Retinal pigment epithelial cell (primary cell): ENCODE results near the gene CYB561.

Experiments
- DNase-seq: peaks from one replicate; pipeline ENCODE4 v3.0.0-alpha.2; 2010; ENCODE audit warnings: low read depth
- H3K4me3 ChIP-seq: 2 replicates; pipeline ENCODE4 v1.5.1; 2011; ENCODE audit warnings: mild to moderate bottlenecking, low read length, control low read depth, moderate library complexity
- TF ChIP-seq, protein P1 (sequence below): conservative IDR thresholded peaks from 2 replicates; pipeline ENCODE4 v1.5.1; 2011; ENCODE audit warnings: low read depth, low read length, control low read depth, inconsistent platforms

Gene CYB561

GRCh38 chr17:63419949-63420867 is 25.9 kb downstream of the CYB561 start:
- TF ChIP-seq, protein P1, sequence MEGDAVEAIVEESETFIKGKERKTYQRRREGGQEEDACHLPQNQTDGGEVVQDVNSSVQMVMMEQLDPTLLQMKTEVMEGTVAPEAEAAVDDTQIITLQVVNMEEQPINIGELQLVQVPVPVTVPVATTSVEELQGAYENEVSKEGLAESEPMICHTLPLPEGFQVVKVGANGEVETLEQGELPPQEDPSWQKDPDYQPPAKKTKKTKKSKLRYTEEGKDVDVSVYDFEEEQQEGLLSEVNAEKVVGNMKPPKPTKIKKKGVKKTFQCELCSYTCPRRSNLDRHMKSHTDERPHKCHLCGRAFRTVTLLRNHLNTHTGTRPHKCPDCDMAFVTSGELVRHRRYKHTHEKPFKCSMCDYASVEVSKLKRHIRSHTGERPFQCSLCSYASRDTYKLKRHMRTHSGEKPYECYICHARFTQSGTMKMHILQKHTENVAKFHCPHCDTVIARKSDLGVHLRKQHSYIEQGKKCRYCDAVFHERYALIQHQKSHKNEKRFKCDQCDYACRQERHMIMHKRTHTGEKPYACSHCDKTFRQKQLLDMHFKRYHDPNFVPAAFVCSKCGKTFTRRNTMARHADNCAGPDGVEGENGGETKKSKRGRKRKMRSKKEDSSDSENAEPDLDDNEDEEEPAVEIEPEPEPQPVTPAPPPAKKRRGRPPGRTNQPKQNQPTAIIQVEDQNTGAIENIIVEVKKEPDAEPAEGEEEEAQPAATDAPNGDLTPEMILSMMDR: no peak
- no peak for DNase-seq
- H3K4me3 ChIP-seq: no peak overlapping the region

- no peak for DNase-seq
- no peak overlapping the region for H3K4me3 ChIP-seq
- TF ChIP-seq, protein P1: no peak
Observed at GRCh38 chr17:63419398-63419797, 26.7 kb downstream of the CYB561 start.

GRCh38 chr17:63418540-63418939 is 27.6 kb downstream of the CYB561 start:
- DNase-seq: no peak
- no peak overlapping the region for H3K4me3 ChIP-seq
- TF ChIP-seq, protein P1: no peak

- no peak for DNase-seq
- H3K4me3 ChIP-seq: no peak overlapping the region
- TF ChIP-seq, protein P1: no peak
Observed at GRCh38 chr17:63414222-63414621, 31.9 kb downstream of the CYB561 start.

DNA sequence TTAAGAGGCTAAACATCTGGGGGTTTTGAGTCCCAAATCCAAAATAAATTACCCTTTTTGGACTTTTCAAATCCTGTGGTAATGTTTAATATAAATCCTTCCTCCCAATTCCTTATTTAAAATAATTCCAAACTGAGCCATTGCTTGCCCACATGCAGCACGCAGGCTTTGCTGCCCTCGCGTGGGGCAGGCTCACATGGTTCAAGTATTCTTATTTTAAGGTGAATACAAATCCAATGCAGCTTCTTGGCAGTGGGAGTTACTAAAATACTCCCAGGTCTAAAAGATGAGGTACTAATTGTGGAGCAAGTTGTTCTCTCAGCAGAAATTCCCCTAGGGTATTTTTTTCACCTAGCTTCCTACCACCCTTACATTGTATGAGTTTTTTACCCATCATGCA is 33.0 kb downstream of the CYB561 start:
- no peak overlapping the region for H3K4me3 ChIP-seq
- DNase-seq: no peak
- TF ChIP-seq, protein P1: no peak

DNA sequence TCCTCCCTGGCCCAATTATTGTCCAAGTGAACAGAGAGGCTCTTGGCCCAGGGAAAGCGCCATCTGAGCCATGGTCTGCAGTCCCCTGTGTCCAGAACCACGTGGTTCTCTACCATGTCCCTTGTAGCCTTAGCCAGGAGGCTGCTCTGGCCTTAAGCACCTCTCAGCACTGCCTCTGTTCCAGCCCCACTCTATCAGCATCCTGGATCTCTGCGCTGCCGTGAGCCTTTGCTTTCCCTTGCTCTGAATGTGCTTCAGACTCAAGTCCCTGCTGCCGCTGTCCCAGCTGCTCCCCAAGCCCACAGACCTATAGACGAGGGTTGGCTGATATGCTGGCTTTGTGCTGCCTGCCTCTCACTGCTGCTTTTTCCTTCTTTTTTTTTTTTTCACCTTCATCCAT is 33.9 kb downstream of the CYB561 start:
- no peak overlapping the region for H3K4me3 ChIP-seq

More for the DNA sequence above, 33.9 kb downstream of the CYB561 start:
- TF ChIP-seq, protein P1: no peak
- DNase-seq: no peak
